ENCODE results near the gene TMEM61.
A peak's percentile ranks its signal among the peaks of the same experiment; 100 is the strongest.

TMEM61 gene

DNA sequence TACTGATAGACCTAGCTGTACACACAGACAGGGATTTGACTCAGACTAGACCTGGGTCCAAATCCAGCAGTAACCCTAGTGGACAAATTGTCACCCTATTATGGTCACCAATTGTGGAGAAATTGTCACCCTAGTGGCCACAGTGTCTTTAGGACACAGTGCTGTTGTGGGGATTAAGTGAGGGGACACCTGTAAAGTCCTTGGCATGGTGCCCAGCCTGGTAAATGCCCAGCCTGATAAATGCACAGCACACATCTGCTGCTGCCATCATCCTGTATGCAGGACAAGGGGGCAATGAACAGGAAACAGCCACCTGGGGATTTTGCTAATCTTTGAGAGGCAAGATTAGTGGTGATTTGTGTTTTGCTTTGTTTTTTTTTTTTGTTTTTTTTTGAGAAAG lies 2.3 kb downstream of the TMEM61 start:
- in situ Hi-C loops (cut with MboI; ENCODE audit: low sequenced_read_pairs, unreplicated experiment) = no loop called here
- TF ChIP-seq, protein P1, sequence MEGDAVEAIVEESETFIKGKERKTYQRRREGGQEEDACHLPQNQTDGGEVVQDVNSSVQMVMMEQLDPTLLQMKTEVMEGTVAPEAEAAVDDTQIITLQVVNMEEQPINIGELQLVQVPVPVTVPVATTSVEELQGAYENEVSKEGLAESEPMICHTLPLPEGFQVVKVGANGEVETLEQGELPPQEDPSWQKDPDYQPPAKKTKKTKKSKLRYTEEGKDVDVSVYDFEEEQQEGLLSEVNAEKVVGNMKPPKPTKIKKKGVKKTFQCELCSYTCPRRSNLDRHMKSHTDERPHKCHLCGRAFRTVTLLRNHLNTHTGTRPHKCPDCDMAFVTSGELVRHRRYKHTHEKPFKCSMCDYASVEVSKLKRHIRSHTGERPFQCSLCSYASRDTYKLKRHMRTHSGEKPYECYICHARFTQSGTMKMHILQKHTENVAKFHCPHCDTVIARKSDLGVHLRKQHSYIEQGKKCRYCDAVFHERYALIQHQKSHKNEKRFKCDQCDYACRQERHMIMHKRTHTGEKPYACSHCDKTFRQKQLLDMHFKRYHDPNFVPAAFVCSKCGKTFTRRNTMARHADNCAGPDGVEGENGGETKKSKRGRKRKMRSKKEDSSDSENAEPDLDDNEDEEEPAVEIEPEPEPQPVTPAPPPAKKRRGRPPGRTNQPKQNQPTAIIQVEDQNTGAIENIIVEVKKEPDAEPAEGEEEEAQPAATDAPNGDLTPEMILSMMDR (IDR thresholded peaks at IDR 0.05; ENCODE audit: borderline replicate concordance, control extremely low read depth, extremely low read depth, insufficient read depth, missing control alignments) = no peak
- peak; percentile 12 for DNase-seq (ENCODE audit: low spot score)

DNA sequence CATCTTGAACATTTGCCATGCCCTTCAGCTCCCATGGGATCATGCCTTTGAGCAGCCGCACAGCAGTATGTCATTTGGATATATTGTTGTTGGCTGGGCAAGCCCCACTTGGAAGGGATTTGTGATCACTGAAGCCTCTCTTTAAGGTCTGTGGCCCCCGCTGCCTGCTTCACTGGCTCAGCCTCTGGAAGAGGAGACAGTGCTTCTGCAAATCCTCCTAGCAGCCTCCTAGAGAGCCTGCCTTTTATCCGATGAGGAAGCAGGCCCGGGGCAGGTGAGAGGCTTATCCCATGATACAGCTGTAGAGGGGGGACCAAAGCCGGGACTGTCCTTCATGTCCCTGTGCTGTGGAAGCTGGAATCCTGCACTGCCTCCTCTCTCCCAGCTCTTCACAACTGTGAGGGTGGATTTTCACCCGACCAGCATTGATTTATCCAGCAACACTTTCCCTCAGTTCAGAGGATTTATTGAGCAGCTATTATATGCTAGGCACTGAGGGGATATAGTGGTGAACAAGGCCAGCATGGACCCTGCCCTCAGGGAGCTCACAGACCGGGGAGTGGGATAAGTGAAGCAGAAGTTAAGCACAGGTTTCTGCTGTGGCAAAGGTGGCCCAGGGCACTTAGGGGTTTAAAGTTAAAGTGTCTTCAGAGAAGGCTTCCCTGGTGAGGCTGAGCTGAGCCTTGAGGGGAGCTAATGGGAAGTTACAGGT lies 3.9 kb downstream of the TMEM61 start:
- TF ChIP-seq, protein P1 (IDR thresholded peaks at IDR 0.05; ENCODE audit: borderline replicate concordance, control extremely low read depth, extremely low read depth, insufficient read depth, missing control alignments) = no peak
- in situ Hi-C loops (cut with MboI; ENCODE audit: low sequenced_read_pairs, unreplicated experiment) = no loop called here
- no peak for DNase-seq (ENCODE audit: low spot score)

DNA sequence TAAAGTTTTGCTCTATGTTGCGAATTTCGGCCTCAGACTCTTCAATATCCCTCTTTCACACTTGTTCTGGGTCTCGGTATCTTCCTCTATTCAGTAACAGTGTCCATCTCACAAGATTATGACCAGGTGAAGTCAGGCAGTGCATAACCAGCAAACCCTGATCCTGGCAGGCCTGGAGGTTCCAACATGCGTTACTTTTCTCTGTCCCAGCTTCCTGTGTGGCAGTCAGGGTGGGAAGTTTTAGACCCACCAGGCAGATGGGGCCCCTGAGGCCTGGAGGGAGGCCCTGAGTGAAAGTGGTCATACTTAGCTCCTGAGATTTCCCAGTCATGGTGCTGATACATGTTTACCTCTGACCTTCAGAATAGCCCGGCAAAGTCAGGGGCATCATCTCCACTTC lies 5.1 kb downstream of the TMEM61 start:
- no peak for DNase-seq (ENCODE audit: low spot score)
- TF ChIP-seq, protein P1 (IDR thresholded peaks at IDR 0.05; ENCODE audit: borderline replicate concordance, control extremely low read depth, extremely low read depth, insufficient read depth, missing control alignments) = no peak
- in situ Hi-C loops (cut with MboI; ENCODE audit: low sequenced_read_pairs, unreplicated experiment) = no loop called here

DNA sequence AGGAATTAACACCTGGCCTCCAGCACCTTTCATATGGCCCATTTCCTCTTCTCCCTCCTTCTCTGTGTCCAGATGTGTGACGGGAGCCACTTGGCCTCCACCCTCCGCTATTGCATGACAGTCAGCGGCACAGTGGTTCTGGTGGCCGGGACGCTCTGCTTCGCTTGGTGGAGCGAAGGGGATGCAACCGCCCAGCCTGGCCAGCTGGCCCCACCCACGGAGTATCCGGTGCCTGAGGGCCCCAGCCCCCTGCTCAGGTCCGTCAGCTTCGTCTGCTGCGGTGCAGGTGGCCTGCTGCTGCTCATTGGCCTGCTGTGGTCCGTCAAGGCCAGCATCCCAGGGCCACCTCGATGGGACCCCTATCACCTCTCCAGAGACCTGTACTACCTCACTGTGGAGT lies 5.6 kb downstream of the TMEM61 start:
- TF ChIP-seq, protein P1 (IDR thresholded peaks at IDR 0.05; ENCODE audit: borderline replicate concordance, control extremely low read depth, extremely low read depth, insufficient read depth, missing control alignments) = no peak
- in situ Hi-C loops (cut with MboI; ENCODE audit: low sequenced_read_pairs, unreplicated experiment) = no loop called here
- DNase-seq (ENCODE audit: low spot score) = no peak

DNA sequence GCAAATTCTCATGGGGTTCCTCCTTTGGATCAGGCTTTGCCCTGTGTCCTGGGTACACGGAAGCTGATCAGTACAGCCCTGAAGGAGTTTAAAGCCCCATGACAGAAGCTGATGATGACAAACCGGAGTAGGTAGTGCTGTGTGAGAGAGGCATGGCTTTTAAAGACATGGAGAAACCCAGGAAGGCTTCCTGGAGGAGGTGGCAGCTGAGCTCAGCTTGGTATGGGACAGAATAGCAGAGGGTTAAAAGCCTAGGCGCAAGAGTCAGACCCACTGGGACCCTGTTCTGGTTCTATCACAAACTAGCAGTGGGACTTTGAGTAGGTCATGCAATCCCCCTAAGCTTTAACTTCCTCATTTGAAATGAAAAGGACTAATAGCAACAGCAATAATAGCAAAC lies 6.1 kb downstream of the TMEM61 start:
- no peak for DNase-seq (ENCODE audit: low spot score)
- in situ Hi-C loops (cut with MboI; ENCODE audit: low sequenced_read_pairs, unreplicated experiment) = no loop called here
- TF ChIP-seq, protein P1 (IDR thresholded peaks at IDR 0.05; ENCODE audit: borderline replicate concordance, control extremely low read depth, extremely low read depth, insufficient read depth, missing control alignments) = no peak

DNA sequence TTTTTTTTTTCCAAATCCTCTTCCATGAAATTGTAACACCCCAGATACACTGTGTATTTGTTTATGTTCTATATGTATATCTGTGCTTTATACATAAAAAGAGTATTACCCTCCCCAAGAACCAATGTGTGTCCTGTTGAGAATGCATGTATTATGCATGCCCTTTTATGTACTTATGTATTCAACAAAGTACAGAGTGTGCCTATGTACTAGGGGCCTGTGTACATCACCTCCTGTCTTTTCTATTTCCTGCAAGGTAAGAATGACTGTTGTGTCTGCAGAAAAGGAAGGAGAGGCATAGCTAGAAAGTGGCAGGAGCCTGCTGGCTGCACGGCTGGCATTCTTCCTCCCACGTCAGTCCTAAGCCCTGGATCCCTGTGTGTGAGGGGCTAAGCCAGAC lies 7.0 kb downstream of the TMEM61 start:
- TF ChIP-seq, protein P1 (IDR thresholded peaks at IDR 0.05; ENCODE audit: borderline replicate concordance, control extremely low read depth, extremely low read depth, insufficient read depth, missing control alignments) = no peak

More for the DNA sequence above, 7.0 kb downstream of the TMEM61 start:
- in situ Hi-C loops (cut with MboI; ENCODE audit: low sequenced_read_pairs, unreplicated experiment) = no loop called here
- no peak for DNase-seq (ENCODE audit: low spot score)
